GM12891 (cell line): Measurements from ENCODE around the gene CPOX.
A peak's percentile ranks its signal among the peaks of the same experiment; 100 is the strongest.

Source experiments
- PAX5 ChIP-seq: IDR thresholded peaks from 2 replicates; pipeline ENCODE4 v1.6.1; 2011; ENCODE audit warnings: low read length, moderate library complexity, mild to moderate bottlenecking; ENCODE audit not compliant: insufficient read depth, severe bottlenecking
- POLR2A ChIP-seq: IDR thresholded peaks from 2 replicates; pipeline ENCODE4 v1.6.1; 2011; ENCODE audit warnings: low read depth, low read length, control low read depth
- POLR2AphosphoS5 ChIP-seq: IDR thresholded peaks from 2 replicates; pipeline ENCODE4 v1.6.1; 2011; ENCODE audit warnings: low read depth, low read length, control low read depth
- POU2F2 ChIP-seq: IDR thresholded peaks from 2 replicates; pipeline ENCODE4 v1.6.1; 2011; ENCODE audit warnings: low read depth, mild to moderate bottlenecking, control low read depth, low read length, moderate library complexity
- SPI1 ChIP-seq: IDR thresholded peaks from 2 replicates; pipeline ENCODE4 v1.6.1; 2011; ENCODE audit warnings: low read depth, low read length, control low read depth
- TAF1 ChIP-seq: IDR thresholded peaks from 2 replicates; pipeline ENCODE4 v1.6.1; 2011; ENCODE audit warnings: low read depth, low read length, control low read depth

DNA sequence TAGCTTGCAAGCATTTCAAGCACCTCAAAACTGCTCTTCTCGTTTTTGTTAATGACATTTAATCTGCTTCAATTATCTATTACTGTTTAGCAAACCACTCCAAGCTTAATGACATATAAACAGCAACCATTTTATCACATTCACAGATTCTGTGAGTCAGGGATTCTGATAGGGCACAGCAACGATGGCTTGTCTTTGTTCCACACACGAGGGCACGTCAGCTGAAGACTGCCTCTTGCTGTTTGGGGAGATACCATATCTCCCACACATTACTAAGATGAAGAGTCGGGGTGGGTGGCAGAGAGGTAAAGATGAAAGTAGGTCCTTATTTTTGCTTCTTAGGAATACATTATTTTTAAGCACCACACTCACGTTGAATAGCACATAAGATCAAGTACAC, 19.3 kb downstream of the CPOX start:
- TF ChIP-seq POLR2A (no peak), POLR2AphosphoS5 (no peak), TAF1 (peak; percentile 48; the same call in 1 of the 2 replicates), SPI1 (no peak), PAX5 (no peak), POU2F2 (no peak)
